AG10803 (cell line): ENCODE measurements around the gene GBF1.

Experiments
- DNase-seq: peaks from one replicate; pipeline ENCODE4 v3.0.0; 2010; ENCODE audit warnings: low read depth
- H3K4me3 ChIP-seq: 2 replicates; pipeline ENCODE4 v1.5.1; 2011; ENCODE audit warnings: mild to moderate bottlenecking, low read length, control low read depth
- TF ChIP-seq, protein P1 (sequence below): conservative IDR thresholded peaks from 2 replicates; pipeline ENCODE4 v1.5.1; 2011; ENCODE audit warnings: mild to moderate bottlenecking, low read length, control low read depth, inconsistent platforms

GBF1 gene

DNA sequence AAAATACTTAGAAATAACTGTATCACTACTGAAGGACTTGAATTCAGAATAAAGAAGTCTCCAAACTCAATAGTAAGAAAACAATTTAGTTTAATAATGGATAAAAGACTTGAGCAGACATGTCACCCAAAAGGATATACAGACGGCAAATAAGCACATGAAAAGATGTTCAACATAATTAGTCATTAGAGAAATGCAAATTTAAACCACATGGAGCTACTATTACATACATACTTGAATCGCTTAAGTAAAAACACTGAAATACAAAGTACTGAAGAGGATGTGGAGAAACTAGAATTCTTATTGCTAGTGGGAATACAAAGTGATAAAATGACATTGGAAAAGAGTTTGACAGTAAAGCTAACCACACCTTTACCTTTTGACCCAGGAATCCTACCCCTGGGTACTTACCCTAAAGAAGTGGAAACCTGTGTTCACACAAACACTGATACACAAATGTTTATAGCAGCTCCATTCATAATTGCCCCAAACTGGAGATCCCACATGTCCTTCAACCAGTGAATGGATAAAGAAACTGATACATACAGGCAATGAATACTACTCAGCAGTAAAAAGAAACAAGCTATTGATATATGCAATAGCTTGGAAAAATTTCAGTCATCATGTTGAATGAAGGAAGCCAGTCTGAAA is 95.8 kb downstream of the GBF1 start:
- TF ChIP-seq, protein P1, sequence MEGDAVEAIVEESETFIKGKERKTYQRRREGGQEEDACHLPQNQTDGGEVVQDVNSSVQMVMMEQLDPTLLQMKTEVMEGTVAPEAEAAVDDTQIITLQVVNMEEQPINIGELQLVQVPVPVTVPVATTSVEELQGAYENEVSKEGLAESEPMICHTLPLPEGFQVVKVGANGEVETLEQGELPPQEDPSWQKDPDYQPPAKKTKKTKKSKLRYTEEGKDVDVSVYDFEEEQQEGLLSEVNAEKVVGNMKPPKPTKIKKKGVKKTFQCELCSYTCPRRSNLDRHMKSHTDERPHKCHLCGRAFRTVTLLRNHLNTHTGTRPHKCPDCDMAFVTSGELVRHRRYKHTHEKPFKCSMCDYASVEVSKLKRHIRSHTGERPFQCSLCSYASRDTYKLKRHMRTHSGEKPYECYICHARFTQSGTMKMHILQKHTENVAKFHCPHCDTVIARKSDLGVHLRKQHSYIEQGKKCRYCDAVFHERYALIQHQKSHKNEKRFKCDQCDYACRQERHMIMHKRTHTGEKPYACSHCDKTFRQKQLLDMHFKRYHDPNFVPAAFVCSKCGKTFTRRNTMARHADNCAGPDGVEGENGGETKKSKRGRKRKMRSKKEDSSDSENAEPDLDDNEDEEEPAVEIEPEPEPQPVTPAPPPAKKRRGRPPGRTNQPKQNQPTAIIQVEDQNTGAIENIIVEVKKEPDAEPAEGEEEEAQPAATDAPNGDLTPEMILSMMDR: no peak
- peak; percentile 27 for DNase-seq
- no peak overlapping the region for H3K4me3 ChIP-seq

DNA sequence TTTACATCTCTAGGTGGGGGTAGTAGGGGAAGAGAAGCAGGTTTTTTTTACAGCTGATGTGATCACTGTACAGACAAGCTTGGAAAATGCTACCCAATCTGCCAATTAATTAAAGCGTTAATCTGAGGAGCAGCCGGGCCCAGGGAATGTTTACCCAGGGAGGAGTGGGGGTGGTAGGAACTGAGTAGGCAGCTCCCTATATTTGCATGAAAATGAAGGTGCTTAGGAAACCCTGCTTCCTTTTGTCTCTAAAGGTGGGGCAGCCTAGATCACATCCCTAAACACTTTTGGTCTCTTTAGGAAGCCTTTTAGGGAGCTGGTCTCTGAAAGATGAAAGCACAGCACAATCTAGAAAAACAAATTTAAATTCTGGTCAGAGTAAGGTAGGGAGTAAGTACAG is 97.1 kb downstream of the GBF1 start:
- no peak for DNase-seq
- no peak overlapping the region for H3K4me3 ChIP-seq
- TF ChIP-seq, protein P1: no peak

DNA sequence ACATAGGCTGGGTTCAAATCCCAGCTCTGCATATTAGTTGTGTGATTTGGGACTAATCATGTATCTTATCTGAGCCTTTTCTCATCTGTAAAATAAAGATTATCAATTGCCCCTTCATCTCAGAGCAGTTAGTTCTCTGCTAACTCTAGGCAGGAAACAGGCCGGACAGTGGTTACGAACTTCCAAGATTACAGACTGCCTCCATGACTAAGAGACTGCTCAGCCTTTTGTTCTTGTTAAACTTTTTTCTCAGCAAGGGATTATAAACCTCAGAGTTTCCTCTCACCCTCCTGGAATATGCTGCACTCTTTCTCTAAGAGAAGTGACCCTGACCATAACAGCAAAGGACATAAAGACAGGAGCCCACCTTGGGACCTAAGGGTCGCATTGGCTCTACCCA is 97.6 kb downstream of the GBF1 start:
- DNase-seq: peak; percentile 68
- no peak overlapping the region for H3K4me3 ChIP-seq

DNA sequence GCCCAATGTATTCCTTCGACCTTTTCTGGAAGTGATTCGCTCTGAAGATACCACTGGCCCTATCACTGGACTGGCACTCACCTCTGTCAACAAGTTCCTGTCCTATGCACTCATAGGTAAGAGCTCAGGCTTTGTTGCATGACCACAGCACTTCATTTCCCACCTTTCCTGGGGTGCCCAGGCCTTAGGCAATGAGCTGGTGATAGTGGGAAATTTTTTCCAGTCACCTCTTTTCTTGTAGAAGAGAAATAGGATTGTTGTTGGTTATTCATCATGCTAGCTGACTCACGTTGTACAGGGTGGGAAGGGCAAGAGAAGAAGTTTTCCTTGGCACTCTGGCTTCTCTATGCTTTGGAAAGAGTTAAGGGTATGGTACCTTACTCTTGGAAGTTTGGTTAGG is 98.7 kb downstream of the GBF1 start:
- TF ChIP-seq, protein P1: no peak
- H3K4me3 ChIP-seq: no peak overlapping the region
- peak; percentile 13 for DNase-seq

More for the DNA sequence above, 97.6 kb downstream of the GBF1 start:
- TF ChIP-seq, protein P1: no peak

DNA sequence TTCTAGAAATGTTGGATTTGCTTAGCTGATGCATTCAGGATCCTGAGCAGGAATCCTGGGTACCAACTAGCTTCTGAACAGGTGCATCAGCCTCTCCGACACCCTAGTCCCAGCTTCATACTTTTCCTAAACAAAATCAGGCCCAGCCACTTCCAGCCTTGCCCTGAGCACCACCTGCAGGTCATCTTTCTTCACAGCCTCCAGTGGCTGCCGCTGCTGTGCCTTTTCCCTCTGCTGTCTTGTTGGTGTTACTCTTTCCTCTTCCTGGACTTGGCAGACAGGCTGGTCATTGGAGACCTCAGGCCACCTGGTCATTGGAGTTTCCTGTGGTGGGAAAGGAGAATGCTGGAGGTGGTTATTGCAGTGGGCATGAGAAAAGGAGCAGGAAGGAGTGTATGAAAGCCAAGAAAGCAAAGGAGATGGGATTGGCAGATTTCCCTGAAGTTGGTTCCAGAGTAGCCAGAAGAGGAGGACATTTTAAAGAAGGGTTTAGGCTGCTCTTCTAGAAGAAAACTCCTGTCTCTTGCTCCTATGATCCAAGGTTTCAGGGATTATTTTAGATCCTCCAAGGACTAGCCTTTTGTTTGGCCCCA is 102.0 kb downstream of the GBF1 start:
- DNase-seq: peak; percentile 42
- H3K4me3 ChIP-seq: no peak overlapping the region
- TF ChIP-seq, protein P1: peak; percentile 60

DNA sequence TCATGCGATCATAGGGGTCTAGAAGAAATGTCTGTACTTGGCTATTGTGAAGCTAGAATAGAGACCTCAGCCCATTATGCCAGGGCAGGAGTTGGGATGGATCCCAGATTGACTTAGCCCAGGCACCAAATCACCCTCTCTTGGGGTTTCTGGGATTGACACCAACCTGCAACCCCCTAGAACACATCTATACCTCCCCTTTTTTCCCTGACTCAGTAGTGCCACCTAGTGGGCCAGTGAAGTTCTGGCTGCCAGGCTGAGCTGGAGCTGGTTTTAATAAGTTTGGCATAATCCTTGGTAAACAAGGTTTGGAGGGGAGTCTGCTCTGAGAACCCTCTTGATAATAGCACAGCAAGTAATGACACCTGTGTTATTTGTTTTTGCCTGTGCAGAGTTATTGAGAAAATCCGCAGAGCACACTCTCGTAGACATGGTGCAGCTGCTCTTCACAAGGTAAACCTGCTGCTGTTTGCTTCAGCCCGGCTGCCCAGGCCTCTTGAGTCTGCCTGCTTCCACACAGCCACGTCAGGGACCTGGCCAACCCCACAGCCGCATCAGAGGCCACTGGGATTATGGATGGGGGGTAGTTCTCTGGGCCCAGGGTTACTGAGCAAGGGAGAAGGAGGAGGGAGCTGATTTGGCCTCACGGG is 106.9 kb downstream of the GBF1 start:
- no peak overlapping the region for H3K4me3 ChIP-seq
- TF ChIP-seq, protein P1: peak; percentile 94
- peak; percentile 49 for DNase-seq

DNA sequence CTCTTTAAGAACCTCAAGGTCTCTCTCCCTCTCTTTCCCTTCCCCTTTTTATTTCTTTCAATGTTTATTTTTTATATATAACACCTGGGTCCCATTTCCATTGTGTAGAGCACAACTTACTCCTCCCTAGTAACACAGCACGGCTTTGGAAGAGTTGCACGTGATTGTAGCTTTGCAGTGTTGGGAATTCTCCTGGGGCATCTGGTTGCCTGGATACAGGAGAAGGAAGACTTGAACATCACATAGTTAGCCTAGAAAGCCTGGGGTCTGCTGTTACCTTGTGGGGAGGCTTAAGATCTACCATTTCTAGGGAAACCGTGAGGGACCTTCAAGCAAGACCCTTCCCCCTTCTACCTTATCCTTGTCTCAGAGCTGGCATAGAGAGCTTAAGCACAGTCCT is 109.1 kb downstream of the GBF1 start:
- TF ChIP-seq, protein P1: no peak
- H3K4me3 ChIP-seq: no peak overlapping the region
- DNase-seq: no peak
